Lung microvascular endothelial cell (primary cell): ENCODE data around the gene SYNPO2. TPM values are rescaled to one million over a fixed set of nuclear protein-coding genes. Genes with fewer than 3 reads are reported as not detected.
"Not testable (repeated sequence)": the region's sequence is repeated elsewhere in the genome, so short reads cannot be mapped to it uniquely, and the experiment has no call there.

Experiments
- DNase-seq, 2 donors: peaks; one replicate each; pipeline versions ENCODE4 v3.0.0 to v3.0.0-alpha.2; 2010; ENCODE audit warnings: low read depth in 2 of 2
- total RNA-seq: library from RNA; depleted of rRNA; stranded (reverse); fragments of >200 nt; gene quantifications from 2 replicates; pipeline ENCODE4 v1.2.1, GENCODE V29; 2014

Gene SYNPO2
- total RNA-seq, 1 donor from 2014 or later: 0.20 TPM

DNA sequence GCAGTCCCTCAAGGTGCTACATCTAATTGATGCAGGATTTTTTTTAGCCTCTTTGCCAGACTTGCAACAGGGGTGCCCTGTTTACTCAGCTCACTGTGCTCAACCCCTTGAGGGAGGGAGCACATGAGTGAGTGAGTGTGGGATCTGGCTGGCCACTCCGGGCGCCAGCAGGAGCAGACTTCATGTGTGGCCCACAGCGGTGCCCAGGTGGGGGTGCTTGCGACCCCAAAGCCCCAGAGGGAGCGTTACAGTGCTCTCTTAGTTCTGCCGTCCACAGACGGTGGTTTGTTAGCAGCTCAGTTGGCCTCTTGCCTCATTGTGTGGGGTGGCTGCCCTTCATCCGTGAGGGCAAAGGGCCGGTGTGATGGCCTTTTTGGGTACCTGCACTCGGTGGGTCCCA is 165.3 kb downstream of the SYNPO2 start:
- DNase-seq: no peak

DNA sequence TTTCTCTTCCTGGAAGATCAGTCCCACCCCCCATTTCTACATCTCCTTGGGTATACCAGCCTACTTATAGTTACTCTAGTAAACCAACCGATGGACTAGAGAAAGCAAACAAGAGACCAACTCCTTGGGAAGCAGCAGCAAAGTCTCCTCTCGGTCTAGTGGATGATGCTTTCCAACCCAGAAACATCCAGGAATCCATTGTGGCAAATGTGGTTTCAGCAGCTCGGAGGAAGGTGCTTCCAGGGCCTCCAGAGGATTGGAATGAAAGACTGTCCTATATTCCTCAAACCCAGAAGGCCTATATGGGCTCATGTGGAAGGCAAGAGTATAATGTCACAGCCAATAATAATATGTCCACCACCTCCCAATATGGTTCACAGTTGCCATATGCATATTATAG is 168.8 kb downstream of the SYNPO2 start:
- no peak for DNase-seq

DNA sequence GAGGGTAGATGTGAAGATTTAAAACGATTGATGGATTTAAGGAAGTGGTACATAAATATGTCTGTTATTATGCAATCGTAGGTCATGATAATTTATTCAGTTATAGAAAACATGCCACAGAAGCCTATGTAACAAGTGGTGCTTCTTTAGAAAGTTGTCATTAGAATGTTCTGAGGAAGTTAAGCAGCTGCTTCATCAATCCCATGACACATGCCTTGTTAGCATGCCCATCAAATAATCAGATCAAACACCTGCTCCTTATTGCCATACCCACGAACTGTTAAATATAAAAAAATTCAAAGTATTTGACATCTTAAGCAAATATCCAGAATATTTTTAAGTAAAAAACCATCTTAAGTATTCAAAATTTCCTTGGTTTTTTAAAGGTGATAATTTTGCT is 170.6 kb downstream of the SYNPO2 start:
- no peak for DNase-seq

DNA sequence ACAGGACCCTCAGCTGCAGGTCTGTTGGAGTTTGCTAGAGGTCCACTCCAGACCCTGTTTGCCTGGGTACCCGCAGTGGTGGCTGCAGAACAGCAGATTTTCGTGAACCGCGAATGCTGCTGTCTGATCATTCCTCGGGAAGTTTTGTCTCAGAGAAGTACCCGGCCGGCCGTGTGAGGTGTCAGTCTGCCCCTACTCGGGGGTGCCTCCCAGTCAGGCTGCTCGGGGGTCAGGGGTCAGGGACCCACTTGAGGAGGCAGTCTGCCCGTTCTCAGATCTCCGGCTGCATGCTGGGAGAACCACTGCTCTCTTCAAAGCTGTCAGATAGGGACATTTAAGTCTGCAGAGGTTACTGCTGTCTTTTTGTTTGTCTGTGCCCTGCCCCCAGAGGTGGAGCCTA is 178.5 kb downstream of the SYNPO2 start:
- DNase-seq: not testable (repeated sequence)

DNA sequence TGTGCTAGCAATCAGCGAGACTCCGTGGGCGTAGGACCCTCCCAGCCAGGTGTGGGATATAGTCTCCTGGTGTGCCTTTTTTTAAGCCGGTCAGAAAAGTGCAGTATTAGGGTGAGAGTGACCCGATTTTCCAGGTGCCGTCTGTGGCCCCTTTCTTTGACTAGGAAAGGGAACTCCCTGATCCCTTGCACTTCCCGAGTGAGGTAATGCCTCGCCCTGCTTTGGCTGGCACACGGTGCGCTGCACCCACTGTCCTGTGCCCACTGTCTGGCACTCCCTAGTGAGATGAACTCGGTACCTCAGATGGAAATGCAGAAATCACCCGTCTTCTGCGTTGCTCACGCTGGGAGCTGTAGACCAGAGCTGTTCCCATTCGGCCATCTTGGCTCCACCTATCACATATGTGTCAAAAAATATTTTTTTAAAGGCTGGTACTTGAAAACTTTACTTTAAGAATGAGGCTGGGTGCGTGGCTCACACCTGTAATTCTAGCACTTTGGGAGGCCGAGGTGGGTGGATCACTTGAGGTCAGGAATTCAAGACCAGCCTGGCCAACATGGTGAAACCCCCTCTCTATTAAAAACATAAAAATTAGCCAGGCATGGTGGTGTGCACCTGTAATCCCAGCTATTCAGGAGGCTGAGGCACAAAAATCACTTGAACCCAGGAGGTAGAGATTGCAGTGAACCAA is 179.2 kb downstream of the SYNPO2 start:
- DNase-seq: not testable (repeated sequence)

DNA sequence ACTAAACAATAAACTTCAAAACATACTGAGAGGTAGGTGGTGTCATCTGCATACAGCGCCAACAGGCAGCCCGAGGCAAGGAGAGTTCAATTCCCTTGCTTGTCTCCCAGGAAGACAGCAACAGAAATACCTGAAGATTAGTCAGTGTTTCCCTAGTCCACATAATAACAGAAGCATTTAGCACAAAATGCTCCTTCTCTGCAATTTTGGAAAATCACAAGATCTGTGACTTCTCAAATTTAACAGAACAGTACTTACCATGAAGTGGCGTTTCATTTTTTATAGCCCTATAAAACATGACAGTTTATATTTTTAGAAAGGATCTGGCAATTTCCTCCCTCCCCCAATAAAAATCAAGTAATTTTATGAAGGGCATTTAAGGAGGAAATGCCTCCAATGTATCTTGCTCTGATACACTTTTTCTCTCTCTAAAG is 179.9 kb downstream of the SYNPO2 start:
- no peak for DNase-seq

DNA sequence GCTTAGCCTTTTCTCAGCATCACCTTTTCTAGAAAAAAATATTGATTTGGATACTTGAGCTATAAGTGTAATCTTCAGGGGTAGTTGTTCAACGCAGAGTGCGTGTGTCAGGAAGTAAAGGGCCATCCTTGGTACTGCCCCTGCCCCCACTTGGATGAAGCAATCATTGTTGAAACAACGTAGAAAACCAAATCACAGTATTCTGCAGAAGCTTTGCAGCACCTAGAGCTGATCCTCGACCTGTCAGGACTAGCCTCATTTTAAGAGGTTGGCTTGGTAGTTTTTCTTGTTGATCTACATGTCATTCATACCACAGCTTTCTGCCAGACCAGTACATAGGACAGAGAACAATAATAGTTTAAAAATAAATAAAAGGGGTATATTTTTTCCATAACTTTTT is 181.6 kb downstream of the SYNPO2 start:
- no peak for DNase-seq

DNA sequence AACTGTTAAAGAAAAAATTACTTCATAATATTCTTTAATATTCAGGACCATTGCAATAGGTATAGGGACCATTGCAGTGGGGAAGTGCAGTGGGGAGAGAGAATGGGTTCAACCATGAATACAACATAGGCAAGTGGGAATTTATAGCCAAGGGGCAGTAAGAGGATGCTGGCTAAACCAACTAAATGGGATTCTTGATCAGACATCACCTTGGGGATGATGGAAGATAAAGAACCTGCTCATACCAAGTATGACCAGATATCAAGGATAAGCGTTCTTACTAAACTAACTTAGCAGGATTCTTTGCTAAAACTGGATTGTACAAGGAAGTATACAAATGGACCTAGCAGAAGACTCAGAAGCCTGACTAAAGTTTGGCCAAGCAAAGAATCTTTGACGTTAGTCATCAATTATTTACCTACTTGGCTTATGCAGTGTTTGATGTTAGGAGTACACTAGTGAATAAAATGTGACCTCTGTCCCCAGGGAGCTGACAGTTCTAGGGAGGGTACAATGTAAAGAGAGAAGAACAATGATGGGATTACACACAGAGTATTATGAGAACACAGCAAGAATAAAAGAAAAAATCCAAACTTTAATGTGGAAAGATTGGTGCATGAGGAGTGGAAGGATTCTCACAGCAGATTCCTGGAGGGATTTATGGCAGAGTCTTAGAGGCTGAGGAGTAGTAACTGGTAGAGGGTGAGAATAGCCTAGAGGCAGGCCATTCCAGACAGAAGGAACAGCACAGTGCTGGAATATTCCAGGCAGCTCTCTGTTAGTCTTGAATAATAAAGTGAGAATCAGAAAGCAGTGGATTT is 192.3 kb downstream of the SYNPO2 start:
- no peak for DNase-seq

DNA sequence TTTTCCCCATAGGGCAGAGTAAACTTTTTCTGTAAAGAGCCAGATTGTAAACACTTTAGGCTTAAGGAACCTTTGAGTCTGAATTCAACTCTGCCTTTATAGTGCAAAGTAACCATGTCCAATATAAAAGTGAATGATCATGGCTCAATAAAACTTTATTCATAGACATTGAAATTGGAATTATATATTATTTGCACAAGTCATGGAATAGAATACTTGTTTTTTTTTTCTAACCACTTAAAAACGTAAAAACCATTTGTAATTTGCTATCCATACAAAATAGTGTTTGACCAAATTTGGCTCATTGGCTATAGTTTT is 192.8 kb downstream of the SYNPO2 start:
- no peak for DNase-seq

DNA sequence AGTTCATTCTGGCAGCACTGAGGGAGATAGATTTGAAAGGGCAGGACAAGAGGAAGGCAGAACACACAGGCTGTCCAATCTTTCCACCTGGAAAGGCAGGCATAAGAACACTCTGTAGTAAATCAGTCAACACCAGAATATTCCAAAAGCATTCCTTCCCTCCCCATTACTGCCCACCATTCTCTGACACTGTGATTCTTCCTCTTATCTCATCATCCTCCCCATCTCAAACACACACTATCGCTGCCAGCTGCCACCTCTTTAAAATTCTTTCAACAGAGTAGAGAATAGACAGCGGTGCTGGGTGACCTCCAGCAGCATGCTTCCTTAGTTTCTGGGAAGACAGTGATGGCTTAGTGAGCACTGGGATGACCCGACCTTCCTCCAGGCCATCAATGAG is 193.3 kb downstream of the SYNPO2 start:
- DNase-seq: peak in 1 of 2 donors; percentile 85

DNA sequence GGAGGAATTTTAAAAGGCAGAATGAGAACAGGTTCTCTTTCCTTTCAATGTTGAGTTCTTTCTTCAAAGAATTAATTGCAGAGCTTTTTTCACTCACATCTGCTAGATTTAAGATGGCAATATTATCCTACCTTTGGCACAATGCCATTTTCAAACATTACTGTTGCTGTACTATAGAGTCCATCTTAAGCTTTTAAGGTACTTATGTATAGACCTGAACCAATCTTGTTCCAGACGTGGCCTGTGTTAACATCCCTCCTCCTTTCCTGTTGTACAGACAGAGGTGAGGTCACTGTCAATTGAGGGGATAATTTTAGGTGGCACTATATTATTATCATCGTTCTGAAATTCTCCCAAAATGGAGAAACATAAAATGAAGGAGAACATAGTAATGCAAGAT is 194.0 kb downstream of the SYNPO2 start:
- DNase-seq: no peak

DNA sequence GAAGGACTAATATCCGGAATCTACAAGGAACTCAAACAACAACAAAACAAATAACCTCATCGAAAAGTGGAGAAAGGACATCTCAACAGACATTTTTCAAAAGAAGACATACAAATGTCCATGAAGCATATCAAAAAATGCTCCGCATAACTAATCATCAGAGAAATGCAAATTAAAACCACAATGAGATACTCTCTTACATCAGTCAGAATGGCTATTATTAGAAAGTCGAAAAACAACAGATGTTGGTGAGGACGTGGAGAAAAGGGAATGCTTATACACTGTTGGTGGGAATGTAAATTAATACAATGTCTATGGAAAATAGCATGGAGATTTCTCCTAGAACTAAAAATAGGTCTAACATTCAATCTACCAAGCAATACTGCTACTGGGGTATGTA is 195.9 kb downstream of the SYNPO2 start:
- no peak for DNase-seq

DNA sequence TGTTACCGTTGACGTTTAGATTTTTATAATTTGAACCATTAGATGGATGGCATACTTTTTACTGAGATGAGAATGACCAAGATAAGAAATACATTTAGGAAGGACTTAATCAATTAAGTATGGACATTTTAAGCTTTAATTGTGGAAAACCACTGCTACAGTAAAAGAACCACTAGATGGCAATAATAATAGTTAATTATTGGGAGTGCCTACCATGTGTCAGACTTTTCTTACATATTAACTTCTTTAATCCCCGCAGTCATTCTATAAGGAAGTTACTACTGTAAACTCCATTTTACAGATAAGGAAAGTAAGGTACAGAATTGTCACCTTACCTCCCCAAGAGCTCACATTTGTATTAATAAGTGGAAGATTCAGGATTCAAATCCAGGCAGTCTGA is 198.5 kb downstream of the SYNPO2 start:
- peak; percentile 16 to 41 for DNase-seq

DNA sequence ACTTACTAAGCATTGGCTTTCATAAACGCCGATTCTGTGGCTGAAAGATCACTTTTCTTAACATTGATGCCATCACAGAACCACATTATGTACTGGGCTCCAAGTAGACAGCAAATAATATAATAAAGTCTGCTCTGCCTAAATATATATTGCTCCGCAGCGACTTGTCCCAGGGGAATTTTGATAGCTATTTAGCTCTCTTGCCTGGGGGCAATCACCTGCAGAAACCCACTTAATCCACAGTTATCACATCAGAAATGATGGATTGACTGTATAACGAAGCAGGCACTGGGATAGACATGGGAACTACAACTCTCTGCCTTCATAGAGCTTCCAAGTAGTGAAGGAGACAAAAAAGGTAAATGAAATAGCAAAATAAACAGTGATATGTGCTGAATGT is 199.0 kb downstream of the SYNPO2 start:
- DNase-seq: no peak

DNA sequence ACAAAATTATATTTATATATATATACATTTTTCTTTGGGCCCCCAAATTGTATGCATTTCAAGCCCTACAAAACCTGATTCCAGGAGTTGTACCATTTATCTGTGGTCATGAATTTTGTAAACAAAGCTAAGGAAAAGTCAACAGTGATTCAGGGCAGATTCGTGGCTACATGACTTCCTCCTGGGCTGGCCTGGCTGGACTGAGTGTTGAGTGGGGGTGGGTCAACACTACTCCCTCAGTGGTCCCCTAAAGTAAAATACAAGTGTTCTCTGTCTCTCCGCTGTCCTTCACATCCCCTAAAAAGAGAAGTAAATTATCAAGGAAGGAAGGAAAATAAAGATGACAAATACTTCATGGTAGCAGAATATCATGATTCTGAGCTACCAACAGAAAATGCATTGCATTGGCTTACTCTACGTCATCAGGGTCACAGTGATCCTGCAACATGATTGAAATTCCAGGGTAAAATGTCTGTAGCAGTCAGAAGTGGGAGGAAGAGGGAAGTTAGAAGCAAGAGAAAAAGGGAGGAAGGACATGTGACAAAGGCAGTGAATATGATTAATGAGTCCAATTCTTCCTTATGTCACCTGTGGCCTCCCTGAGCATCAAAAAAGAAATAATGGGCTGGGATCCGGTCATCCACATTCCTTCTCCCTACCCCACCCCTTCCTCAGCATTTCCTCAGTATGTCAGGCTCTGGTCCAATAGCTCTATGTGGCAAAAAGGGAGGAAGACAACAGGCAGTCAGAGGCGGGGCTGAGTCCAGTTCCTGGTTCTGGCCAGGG is 204.6 kb downstream of the SYNPO2 start:
- no peak for DNase-seq

DNA sequence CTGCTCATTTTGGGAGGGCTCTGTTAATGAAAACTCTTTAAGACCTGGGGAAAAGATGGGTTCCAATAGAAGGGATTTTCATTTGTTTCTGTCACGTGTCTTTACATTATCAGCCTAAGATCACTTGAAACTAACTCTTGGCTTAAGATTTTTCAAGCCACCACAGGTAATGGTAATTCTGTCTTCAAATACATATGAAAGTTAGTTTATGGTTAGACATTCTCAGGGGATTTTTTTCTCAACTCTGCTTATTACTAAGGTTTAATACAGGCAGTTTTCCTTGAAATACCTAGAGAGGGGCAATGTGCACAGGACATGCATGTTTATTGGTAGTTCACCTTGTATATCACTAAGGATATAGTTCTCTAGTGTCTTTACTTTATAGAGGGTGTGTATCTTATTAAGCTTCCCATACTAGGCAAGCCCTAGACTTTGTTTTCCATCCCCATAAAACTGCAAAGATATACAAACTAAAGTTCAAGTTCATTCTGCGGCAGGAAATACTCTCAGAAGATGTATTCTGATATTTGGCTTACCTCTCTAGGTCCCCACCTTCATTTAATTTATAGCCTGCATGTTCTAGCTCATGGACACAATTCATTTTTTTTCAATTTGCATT is 208.7 kb downstream of the SYNPO2 start:
- DNase-seq: no peak

DNA sequence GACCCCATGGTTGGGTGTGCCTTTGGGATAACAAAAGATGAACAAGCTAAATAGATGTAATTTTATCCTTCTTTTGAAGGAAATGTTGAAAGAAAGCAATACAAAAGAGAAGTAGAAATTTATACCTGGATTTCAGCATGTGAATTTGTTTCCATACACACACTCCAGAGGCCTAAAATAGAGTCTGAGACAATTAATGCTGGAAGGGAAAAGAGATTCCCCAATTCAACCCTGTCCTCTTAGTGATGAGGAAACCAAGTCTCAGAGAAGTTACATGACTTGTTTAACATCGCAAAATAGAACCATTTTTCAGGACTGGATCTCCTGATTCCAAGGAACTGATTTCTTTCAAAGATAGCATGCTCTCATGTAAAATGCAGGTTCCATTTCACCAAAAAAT is 209.7 kb downstream of the SYNPO2 start:
- no peak for DNase-seq

DNA sequence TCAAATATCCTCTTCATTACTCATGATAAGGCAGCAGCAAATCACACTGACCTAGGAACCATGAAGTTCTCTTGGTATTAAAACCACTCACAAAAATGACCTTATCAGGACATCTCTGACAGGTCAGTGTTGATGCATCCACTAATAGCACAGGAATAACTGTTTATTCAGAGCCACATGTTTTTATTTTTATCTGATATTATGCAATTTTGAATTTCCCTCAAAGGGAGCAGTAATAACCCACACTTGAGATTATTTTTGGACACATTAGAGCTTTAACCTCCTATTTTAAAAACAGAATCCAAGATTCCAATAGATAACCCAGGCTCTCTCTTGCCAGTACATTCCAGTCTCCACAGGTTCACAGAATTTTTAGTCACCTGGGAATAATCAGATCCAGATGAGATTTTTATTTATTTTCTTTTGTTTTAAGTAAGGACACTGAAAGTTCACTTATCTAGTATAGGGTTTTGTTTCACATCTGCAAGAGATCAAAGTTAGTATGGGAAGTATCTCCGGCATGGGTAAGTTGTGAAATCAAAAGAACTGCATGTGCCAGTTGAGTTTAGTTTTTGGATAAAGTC is 210.7 kb downstream of the SYNPO2 start:
- no peak for DNase-seq

DNA sequence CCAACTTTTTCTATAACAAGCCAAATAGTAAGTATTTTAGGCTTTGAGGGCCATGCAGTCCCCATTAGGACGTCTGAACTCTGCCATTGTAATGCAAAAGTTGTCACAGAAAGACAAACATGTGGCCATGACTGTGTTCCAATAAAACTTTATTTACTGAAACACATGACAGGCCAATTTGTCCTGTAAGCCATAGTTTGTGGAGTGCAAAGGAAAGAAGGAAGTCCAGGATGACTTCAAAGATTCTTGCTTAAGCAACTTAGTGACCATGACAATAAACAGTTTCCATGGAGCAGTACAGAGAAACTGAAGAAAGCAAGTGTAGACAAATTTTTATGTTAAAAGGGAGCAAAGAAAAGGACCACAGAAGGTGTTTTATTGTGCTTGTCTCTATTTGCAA is 212.0 kb downstream of the SYNPO2 start:
- DNase-seq: no peak

DNA sequence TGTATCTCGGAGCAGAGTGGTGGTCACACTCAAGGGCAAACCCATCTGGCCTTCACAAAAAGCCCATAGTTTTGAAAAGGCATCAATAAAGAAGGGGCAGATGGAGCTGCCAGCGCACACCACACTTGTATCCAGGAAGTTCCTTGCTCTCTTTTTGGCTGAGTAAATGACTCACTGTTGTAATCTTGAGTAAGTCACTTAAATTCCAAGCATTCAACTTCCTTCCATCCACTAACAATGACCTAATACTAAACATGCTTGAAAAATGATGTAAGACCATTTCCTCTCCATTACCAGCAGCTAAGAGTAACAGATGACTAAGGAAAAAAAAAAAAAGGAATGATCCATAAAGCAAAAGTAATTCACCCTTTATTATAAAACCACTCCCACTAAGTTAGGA is 214.6 kb downstream of the SYNPO2 start:
- peak; percentile 36 to 98 for DNase-seq

DNA sequence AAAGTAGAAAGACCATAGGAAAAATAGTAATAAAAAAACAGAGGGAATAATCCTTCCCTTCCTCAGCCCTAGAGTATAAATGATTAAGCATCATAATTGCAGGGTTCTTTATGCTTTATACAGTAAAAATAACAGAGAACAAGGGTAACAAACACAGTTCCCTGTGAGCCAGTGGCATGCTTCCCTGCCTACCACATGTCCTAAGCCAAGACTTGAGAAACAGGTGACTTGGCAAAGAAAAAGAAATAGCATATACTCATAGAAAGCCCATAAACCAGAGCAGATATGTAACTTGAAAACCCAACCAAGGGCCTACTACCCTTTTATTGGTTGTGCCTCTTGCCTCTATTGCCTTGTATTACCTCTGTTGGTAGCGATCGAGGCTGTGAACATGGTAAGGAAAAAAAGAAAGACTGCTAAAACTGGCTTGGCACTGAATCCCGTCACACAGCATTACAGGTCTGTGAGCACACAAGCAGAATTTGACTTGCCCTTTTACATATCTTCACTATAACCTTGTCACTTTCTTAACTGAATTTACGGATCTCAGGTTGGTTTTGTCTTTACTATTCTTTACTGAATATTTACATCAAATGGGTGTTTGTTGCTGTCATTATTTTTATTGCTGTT is 216.1 kb downstream of the SYNPO2 start:
- DNase-seq: no peak
